GDM1 (cell line): ENCODE data around the gene ATP11C.
"Not testable (repeated sequence)": the region's sequence is repeated elsewhere in the genome, so short reads cannot be mapped to it uniquely, and the experiment has no call there.

ENCODE experiments used
- DNase-seq: peaks from one replicate; lab custom pipeline; 2025; lab: John Stamatoyannopoulos, UW

ATP11C gene

DNA sequence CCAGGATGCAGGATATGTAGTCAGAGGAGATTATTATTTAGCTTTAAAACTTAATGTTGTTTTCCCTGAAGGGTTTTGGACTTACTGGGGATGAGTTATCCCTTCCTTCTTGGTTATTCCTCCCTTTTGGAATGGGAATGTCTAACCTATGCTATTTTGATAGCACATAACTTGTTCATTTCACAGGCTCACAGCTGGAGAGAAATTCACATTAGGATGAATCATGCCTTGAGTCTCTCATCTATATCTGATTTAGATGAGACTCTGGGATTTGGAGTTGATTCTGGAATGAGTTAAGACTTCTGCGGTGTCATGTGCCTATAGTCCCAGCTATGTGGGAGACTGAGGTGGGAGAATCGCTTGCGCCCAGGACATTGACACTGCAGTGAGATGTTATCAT lies 81.1 kb downstream of the ATP11C start:
- DNase-seq, result no peak

DNA sequence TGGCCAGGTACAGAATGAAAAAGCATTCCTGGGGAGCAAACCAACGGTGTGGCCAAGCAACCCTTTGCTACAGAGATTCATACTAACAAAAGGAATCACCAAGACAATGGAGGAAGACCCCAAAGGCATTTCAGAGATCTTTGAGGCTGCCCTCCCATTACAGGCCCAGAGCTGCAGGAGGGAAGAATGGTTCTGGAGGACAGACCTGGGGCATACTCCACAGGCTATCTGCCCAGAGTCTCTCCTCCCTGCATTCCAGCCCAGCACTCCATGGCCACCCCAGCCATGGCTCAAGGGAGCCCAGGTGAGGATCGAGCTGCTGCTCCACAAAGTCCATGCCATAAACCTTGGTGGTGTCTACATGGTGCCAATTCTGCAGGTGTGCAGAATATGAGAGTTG lies 81.9 kb downstream of the ATP11C start:
- no peak for DNase-seq

DNA sequence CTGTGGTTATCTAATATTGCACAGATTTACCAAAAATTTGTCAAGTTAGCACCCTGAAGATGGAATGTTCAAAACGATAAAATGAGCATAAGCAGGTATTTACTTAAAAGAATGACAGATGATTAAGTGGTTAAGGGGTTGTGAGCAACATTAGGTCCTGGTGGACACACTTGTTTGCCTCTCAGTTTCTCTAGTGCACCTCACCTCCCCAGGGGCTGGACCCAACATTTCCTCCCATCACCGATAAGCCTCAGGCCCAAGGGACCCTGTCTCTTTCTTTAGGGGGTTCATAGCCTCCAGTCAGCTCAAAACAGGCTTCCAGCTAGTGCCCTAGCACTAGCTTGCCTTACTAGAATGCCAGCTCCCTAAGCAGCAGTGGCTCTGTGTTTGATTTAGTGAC lies 88.0 kb downstream of the ATP11C start:
- no peak for DNase-seq

DNA sequence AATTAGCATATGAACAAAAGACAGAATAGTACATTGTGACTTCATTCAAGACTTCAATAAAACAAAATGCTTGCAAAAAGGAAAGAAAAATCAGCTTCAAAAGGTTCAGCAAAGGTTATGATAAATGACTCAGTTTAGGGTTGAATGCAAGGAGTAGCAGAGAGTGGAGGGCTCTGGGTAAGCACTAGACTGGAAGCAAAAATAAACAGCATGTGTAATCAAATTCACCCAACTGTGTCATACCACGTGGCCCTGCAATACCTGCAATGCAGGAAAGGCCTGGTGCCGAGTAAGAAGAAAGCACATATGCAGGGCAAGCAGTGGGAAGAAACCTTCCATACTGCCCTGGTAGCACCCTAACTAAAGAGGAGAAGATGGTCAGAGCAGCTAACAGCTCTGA lies 88.7 kb downstream of the ATP11C start:
- DNase-seq, result no peak

DNA sequence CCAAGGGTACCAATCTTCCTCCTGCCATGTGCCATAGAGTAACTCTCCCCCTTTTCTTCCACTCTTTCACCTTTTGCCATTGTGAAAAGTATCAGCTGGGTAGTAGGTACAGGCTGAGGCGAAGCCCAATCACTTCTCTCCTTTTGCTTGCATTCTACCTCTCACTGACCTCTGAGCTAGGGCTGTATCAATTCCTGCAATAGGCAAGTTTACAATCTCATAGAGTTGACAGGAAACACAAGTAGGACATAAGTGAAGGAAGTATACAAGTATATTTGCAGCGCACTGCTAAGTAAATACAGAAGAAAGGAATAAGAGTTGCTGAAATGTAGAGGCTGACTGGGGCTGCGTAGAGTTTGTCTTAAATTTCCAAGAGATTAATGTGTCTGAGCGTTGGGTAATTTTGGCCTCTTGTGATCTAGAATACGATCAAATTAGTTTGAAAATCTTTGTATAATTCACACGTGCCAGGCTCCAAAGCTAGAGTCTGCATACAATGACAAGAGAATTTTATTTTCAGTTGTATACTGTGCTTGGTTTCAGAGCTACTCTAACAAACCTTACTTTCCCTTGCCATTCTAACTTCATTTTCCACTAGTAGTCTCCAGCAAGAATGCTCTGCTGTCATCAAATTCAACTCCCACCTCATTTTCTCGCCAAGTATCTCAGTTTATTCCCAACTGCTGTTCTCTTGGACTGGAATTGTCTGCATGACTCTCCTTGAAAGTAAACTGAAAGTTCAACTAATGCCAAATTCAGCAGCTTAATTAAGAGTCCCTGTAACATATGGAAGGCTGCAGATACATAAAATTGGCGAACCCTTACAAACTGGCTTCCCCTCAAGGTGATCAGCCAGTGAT lies 90.3 kb downstream of the ATP11C start:
- no peak for DNase-seq

DNA sequence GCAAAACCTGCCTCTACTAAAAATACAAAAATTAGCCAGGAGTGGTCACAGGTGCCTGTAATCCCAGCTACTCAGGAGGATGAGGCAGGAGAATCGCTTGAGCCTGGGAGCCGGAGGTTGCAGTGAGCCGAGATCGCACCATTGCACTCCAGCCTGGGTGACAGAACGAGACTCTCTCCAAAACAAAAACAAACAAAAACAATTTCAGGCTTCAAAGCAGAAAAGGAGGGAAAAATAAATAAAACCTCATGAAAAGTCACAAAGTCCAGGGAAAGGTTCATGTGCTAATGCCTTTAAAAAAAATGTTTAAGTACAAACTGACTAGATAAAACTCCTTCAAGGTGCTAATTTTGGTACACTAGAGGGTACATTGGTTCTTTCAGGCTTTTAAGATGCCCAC lies 96.5 kb downstream of the ATP11C start:
- DNase-seq, result not testable (repeated sequence)

DNA sequence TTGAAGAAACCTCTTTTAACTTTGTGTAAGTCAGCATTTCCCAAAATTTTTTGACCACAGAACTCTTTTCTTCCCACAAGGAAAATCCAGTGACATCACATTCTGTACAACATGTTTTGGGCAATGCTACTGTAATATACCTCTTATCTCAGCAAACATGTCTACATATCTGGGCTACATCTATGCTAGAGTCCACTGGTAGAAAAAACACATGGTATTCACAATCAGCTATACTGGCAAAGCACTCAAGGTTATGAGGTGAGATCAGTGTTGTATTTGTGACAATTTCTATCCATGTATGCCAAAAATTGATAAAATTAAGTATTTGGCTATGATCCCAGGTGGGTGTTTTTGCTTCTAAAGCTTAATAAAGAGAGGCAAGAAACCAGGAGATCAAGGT lies 98.0 kb downstream of the ATP11C start:
- no peak for DNase-seq

DNA sequence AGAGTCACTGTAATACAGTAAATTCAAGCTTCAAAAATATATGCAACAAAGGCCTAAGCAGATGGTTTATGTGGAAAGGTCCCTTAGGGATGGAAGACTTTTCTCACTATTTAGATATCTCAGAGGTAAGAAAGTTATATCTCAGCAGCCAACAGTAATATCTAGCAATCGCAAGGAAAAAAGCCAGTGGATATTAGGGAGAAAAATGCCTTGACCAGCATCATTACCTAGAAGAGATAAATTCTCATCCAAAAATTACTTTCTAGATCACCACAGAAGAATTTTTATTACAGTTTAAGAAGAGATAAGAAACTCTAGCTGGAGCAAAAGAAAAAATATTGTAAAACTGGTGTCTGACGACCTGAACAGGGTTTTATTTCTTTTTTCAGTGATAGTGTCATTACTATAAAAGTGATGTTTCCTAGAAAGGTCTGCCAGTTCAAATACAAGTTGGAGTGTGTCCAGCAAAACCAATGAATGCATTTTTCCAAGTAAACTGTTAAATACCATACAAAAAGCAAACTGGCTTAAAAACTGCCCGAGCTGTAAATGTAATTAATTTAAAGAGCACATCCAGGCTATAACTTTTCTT lies 100.0 kb downstream of the ATP11C start:
- no peak for DNase-seq

DNA sequence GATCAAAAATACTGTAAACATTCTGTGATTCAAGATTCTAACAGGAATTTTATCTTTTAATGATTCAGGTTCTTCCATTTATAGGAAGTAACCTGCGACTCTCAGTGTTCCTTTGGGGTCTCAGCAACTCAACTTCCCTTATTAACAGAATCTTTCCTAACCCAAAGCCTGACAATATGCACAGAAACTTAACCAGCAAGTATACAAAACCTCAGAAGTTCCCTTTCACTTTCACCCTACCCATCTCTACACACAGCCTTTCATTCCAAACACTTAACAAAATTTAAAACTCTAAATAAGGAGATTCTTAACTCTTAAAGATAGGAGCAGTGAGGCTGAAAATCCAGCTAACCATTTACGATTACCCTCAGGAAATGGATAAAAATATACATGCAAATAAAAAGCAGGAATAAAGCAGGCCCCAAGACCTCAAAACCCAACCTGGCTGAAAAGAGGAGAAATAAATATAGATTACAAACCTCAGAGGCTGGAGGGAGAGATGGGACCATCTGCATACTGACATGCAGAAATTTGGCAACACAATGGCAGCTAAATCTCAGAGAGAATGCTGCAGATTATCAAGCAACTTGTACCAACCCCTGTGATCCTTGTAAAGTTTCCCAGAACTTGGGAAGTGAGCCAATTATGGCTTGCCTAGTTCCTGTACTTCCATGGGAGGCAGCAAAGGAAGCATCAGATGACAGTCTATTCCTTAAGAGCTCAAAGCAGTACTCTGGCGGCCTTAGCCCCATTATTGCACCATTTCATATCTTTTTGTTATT lies 101.0 kb downstream of the ATP11C start:
- no peak for DNase-seq

DNA sequence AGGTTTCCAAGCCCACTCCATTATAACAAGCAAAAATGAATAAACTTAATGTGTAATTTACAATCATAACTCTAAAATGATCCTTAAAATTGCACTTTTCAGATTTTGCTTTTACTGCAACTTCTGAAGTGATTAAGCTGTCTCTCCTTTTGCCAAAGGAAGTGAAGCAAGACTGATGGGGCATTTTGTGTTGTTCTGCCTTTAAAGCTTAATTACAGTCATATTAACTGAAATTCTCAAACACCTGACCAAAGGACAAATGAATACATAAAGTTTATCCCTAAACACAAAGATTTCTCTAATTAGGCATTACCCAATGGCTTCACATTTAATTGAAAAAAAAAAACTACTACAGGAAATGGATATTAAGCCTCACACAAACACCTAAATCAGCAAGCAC lies 101.8 kb downstream of the ATP11C start:
- DNase-seq, result no peak

DNA sequence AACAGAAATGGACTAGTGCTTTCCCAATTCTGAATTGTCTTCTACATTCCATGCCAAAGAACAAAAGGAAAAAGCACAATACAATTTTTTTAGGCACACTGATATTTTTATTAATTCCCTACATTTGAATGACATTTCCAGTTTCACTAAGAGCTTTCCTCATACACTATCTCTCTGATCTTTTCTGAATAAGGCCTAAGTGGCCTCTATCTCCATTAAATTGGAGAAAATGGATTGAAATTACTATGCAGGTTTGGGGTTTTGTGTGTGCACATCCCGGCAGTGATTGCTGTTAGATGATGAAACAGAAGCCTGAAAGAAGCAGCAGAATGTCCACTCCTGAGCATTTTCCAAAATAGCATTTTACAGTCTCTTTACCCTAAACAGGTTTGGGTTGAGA lies 104.0 kb downstream of the ATP11C start:
- DNase-seq, result no peak

DNA sequence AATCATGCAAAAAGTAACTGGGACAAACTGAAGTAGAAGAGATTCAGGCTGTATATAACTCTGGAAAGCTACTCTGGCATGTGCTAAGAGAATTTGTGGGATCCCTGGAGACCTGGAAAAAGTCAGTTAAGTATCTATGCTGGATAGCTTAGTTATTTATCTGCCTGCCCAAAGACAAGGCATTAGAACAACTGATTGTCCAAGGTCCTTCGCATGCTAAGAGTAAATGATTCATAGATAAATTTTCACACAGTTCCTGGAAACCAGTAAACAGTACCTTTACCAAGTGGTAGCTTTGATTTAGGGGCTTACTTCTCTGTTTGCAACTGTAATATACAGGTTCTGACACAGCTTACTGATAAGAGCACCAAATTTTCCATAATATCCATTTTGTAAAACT lies 104.8 kb downstream of the ATP11C start:
- DNase-seq, result no peak

DNA sequence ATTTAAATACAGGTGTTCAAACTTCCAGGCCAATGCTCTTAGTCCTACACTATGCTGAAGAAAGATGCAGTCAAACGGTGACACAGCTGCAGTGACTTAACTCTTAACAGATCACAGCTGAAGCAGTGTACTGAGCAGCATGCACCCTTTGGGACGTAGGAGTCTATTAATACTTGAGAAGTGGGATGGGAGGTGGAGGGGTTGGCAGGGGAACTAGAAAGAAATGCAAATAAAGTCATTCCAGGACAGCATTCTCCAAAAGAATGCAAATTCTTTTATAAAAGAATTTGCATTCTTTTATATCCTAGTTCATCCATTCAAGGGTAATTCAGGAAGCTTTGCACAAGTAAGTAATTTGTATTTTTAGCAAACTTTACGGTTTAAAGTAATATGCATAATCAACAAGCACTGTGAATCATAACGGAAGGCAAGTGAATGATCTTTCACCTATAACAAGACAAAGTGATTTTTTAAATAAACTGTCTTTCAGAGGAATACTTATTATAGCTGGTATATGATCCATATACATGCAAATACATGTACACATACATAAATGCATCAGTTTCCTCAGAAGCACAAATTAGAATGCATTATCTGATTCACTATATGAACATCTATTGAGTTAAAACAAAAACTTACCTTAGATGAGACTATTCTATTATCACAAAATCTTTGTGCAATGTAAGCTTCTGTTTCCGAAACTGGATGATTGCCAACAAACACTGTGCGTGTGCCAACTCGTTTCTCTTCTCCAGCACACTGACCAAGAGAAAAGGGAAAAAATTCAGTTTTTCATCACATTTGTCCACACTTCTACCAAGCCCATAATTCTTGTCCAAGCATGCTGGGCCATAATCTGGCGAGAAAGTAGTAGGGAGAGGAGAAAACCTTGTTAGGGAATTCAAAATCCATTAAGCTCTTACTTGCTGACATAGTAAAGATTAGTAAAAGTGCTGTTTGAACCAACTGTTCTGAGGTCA lies 106.5 kb downstream of the ATP11C start:
- no peak for DNase-seq

DNA sequence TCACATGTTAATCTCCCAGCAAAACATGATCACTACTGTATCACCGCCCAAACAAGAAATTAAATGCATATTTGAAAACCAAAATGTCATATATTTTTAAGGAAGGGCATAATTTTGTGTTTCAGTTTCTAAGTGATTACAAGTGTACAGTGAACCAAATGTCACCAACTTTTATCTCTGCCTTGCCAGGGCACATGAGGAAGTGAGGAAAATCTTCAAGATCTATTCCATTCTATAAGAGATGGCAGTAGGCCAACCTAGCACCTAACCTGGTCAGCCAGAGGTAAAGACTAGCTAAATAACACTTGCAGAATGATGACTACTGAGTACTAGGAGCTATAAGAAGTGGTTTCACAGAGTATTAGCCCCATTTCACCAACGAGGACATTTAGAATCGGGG lies 107.2 kb downstream of the ATP11C start:
- no peak for DNase-seq

DNA sequence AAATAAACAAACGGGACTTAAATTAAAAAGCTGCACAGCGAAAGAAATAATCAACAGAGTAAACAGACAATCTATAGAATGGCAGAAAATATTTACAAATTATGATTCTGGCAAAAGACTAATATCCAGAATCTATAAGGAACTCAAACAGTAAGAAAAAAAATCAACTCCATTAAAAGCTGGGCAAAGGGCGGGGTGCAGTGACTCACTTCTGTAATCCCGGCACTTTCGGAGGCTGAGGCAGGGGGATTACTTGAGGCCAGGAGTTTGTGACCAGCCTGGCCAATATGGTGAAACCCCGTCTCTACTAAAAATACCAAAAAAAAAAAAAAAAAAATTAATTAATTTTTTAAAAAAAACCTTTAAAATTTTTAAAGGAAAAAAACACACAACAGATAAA lies 109.0 kb downstream of the ATP11C start:
- no peak for DNase-seq

DNA sequence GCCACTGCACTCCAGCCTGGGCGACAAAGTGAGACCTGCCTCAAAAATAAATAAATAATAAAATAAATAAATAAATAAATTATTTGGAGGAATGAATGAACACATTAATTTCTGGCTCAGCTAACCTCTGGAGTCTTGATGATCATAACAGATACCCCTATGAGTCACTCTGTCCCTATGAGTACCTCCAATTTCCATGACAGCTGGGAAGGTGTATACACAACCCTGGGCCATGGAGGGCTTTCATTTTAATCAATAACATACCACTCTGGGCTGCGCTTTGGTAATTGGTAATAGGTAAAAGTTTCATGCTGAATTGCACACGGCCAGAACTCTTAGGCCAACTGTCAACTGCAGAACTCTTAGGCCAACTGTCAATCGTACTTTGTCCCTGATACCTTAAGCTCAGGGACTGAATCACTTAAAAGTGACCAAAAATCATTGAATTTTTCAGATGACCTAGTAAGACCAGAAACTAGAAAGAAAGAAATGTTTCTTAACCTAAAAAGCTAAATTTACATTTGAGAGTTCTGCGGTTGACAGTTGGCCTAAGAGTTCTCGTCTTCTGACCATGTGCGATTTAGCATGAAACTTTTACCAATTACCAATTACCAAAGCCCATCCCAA lies 112.4 kb downstream of the ATP11C start:
- DNase-seq, result no peak

DNA sequence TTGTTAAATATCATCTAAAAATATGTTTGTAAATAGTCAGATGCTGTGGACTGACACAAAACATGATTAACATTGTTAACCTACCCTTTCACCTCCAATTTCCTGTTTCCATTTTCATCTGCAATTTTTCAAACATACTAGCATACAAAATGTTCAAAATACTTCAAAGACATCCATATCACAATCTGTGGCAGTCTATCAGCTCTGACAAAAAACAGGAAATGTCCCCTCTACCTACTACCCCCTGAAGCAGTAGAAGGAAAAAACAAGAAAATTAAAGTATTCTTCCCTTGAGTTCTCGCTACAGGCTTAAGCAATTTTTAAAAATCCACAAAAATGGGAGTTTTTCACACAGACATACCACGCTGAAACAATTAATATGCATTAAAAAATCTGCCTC lies 116.6 kb downstream of the ATP11C start:
- no peak for DNase-seq

DNA sequence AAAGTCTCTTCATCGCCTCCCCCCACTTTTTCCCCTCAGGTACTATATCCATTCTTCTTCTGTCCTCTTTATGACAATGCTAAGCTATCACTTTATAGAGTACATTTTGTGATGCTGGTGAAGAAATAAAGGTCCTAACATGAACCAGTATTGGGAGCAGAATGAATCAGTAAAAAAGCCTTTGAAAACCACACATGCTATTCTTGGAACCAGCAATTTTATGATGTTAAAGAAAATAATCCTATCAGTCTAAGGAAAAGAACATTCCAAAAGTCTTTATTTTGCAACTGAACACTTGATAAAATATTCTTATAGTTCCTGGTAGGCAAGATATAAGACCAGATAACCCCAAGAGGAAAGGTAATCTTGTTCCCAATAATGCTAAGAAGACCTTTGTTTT lies 117.1 kb downstream of the ATP11C start:
- DNase-seq, result no peak

DNA sequence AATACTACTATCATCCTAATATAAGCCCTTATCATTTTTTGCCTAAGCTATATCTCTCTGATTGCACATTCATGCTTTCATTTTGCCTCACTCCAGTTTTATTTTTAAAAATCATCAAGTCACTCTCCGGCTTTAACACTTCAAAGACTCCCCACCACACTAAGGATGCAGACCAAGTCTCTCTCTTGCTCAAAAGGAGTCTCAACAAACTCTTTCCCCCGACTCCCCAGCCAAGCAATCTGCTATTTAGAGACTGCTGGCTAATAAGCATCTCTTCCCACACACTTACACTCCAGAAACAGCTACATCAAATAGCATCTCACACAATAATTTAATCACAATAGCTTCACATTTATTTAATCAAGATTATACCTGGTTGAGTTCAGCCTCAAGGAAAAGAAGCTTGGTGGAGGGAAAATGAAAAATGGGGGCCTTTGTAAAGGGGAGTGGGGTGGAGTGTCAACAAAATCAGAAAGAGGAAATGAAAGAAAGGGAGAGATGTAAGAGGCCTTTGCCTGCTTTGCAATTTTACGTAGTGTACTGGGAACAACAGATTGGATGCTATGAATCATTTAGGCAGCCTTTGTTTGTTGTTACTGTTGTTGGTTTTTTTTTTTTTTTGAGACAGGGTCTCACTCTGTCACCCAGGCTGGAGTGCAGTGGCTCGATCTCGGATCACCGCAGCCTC lies 120.8 kb downstream of the ATP11C start:
- no peak for DNase-seq

DNA sequence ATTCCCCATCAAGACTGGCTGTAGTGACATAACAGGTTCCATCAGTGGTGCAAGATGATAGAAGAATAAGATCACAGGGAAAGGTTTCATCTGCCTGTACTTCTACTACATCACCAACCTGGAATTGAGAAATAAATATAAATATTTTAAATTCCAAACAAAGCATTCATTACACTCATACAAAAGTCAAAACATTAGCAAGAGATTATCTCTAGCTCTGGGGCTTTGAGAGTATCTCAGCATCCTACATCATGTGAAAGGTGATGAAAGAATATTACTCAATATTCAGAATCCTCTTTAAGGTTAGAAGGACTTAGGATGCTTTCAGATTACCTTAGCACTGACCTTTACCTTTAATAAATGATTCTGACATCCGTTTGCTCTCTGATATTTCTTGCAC lies 128.4 kb downstream of the ATP11C start:
- no peak for DNase-seq

DNA sequence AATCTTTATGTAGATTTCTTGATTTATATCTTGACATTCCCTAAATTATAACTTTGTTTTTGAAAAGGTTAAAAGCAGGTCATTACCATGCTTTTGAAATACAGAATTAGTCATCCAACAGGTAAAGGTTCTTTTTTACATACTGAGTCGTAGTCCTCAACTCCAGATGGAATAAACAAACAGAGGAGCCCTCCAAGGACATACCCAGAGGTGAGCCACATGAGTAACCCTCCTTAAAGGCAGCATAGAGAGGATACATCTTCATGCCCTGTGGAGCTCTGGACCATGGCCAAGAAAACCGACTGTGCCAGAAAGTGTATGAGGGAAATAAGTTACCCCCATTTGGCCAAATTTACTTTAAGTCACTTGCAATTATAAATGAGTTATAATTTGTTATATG lies 129.6 kb downstream of the ATP11C start:
- no peak for DNase-seq
